CD4-positive, CD25-positive, alpha-beta regulatory T cell (primary cell): ENCODE results near the gene RAD50. TPM values are rescaled to one million over a fixed set of nuclear protein-coding genes. Genes with fewer than 3 reads are reported as not detected.
"Not testable (repeated sequence)": the region's sequence is repeated elsewhere in the genome, so short reads cannot be mapped to it uniquely, and the experiment has no call there.

ENCODE experiments used
- ATAC-seq, 2 donors: fragments of 150-1000 bp; cut with Tn5 transposase; one replicate each; pipeline ENCODE4 v1.10.0; 2021; ENCODE audit warnings: low read depth in 2 of 2, moderate number of reproducible peaks in 2 of 2, moderate library complexity in 1 of 2
- DNase-seq, 3 donors: peaks; one replicate each; pipeline versions ENCODE4 v3.0.0 to v3.0.0-alpha.2; 2012 to 2022; ENCODE audit warnings: mixed read lengths in 1 of 3
- H3K27ac ChIP-seq: one replicate; pipeline ENCODE4 v1.7.0; 2013; ENCODE audit warnings: mild to moderate bottlenecking, low read length; ENCODE audit not compliant: insufficient read depth, poor library complexity, severe bottlenecking
- H3K27me3 ChIP-seq: one replicate; pipeline ENCODE4 v1.7.0; 2013; ENCODE audit warnings: low read length; ENCODE audit not compliant: control insufficient read depth, insufficient read depth
- H3K36me3 ChIP-seq: one replicate; pipeline ENCODE4 v1.7.0; 2013; ENCODE audit warnings: mild to moderate bottlenecking, low read length, moderate library complexity; ENCODE audit not compliant: control insufficient read depth, insufficient read depth
- H3K4me1 ChIP-seq: 2 replicates; pipeline ENCODE4 v1.7.0; 2013; ENCODE audit warnings: mild to moderate bottlenecking, low read length; ENCODE audit not compliant: insufficient read depth, control insufficient read depth, poor library complexity, severe bottlenecking
- H3K4me3 ChIP-seq: one replicate; pipeline ENCODE4 v1.7.0; 2013; ENCODE audit warnings: low read depth, mild to moderate bottlenecking, low read length, moderate library complexity
- H3K9me3 ChIP-seq, 2 experiments: 1 replicate in 1 of 2; 2 replicates in 1 of 2; pipeline ENCODE4 v1.7.0; 2013; ENCODE audit warnings: low read length in 2 of 2, mild to moderate bottlenecking in 1 of 2, moderate library complexity in 1 of 2; ENCODE audit not compliant: control insufficient read depth in 2 of 2
- H3K27ac Mint-ChIP-seq, 3 donors: one replicate each; pipeline ENCODE4 v1.8.0; 2020 to 2022; ENCODE audit warnings: mild to moderate bottlenecking in 3 of 3, mixed read lengths in 3 of 3, moderate library complexity in 2 of 3
- H3K27me3 Mint-ChIP-seq: one replicate; pipeline ENCODE4 v1.8.0; 2022; ENCODE audit warnings: mild to moderate bottlenecking, mixed read lengths
- H3K36me3 Mint-ChIP-seq: one replicate; pipeline ENCODE4 v1.8.0; 2020; ENCODE audit warnings: mixed read lengths
- H3K4me1 Mint-ChIP-seq, 4 donors: one replicate each; pipeline ENCODE4 v1.8.0; 2020 to 2022; ENCODE audit warnings: mixed read lengths in 4 of 4, mild to moderate bottlenecking in 1 of 4
- H3K4me3 Mint-ChIP-seq, 4 donors: one replicate each; pipeline ENCODE4 v1.8.0; 2020 to 2022; ENCODE audit warnings: mild to moderate bottlenecking in 4 of 4, mixed read lengths in 4 of 4, moderate library complexity in 3 of 4
- H3K9me3 Mint-ChIP-seq, 7 donors: one replicate each; pipeline ENCODE4 v1.8.0; 2020 to 2022; ENCODE audit warnings: mixed read lengths in 7 of 7, mild to moderate bottlenecking in 3 of 7, moderate library complexity in 2 of 7
- polyA plus RNA-seq, 4 donors: library from polyadenylated mRNA; unstranded; fragments of 300-500 nt; fragmentation: Illumina TruSeq; gene quantifications; one replicate each; pipeline ENCODE4 v1.2.3, GENCODE V29; 2021
- total RNA-seq: library from RNA; stranded (reverse); gene quantifications from one replicate; pipeline ENCODE4 v1.2.3, GENCODE V29; 2022

RAD50 gene
- total and polyA plus RNA-seq, 5 donors from 2014 or later, result 10.8 to 17.8 (median 13.0) TPM

DNA sequence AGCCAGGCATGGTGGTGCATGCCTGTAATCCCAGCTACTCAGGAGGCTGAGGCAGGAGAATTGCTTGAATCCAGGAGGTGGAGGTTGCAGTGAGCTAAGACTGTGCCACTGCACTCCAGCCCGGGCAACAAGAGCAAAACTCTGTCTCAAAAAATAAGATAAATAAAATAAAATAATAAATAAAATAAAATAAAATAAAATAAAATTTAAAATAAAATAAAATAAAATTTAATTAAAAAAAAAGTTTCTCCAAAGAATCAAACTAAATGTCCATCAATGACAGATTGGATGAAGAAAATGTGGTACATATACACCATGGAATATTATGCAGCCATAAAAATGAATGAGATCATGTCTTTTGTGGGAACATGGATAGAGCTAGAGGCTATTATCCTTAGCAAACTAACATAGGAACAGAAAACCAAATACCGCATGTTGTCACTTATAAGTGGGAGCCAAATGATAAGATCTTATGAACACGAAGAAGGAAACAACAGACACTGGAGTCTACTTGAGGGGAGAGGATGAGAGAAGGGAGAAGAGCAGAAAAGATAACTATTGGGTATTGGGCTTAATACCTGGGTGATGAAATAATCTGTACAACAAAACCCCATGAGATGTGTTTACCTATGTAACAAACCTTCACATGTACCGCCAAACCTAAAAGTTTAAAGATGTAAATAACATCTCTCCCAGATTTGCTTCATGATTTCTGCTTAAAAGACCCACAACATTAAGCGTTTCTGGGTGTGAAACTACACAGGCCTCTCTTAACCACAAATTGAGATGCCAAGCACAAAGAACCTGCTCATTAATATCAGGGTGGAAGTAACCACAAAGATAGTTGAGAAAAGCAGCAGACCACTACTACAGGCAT lies 135.2 kb downstream of the RAD50 start:
- Histone ChIP-seq H3K36me3 (peaks cover 14% of the 10 kb centered on the region), H3K4me1 (peaks cover 17% of the 10 kb centered on the region)
- not testable (repeated sequence) for H3K9me3 ChIP-seq, H3K4me3 Mint-ChIP-seq, H3K9me3 Mint-ChIP-seq, H3K4me3 ChIP-seq, H3K27me3 Mint-ChIP-seq, H3K27ac ChIP-seq, H3K27me3 ChIP-seq, ATAC-seq
- DNase-seq, result peak in 1 of 3 donors; percentile 26
- Mint-ChIP-seq H3K36me3 (peaks cover 27% of the 10 kb centered on the region), H3K4me1 (peaks cover 15 to 19% (median 16%) of the 10 kb centered on the region in 4 donors), H3K27ac (peak overlapping the region in 1 of 3 donors; percentile 69)

DNA sequence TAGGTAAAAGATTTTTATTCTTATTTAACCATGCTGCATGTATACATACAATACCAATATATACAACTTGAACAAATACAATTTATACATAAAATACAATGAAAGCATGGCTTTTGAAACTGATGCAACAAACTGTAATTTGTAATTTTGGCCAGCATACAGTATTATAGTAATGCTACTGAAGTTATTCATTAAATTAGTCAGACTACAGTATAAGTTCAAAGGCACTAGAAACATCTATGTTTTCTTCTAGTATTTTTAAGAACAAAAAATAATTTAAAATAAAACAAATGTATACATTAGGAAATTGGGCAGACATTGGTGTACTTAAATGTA lies 135.8 kb downstream of the RAD50 start:
- Histone ChIP-seq H3K36me3 (peaks cover 16% of the 10 kb centered on the region), H3K27ac (no peak overlapping the region), H3K4me1 (peaks cover 17% of the 10 kb centered on the region), H3K4me3 (no peak overlapping the region), H3K27me3 (no peaks in the 10 kb centered on the region), H3K9me3 (no peaks in the 10 kb centered on the region)
- no peak overlapping the region for H3K27ac Mint-ChIP-seq
- H3K4me1 Mint-ChIP-seq, result peaks cover 15 to 19% (median 16%) of the 10 kb centered on the region in 4 donors
- DNase-seq (no peak), ATAC-seq (no peak)
- no peaks in the 10 kb centered on the region for H3K27me3 Mint-ChIP-seq
- H3K36me3 Mint-ChIP-seq, result peaks cover 29% of the 10 kb centered on the region
- peaks cover 0 to 2% (median 0%) of the 10 kb centered on the region in 7 donors for H3K9me3 Mint-ChIP-seq
- no peak overlapping the region for H3K4me3 Mint-ChIP-seq

Other genes with a start within 250 kb of the RAD50 start
- 2.5 TPM for gene SLC22A5, start 187.3 kb upstream of the RAD50 start, total RNA-seq
- 1 to 10 TPM in 3 of 4 donors, under 1 TPM in 1; 0.54 to 3.2 (median 1.7) TPM for gene SLC22A5, start 187.3 kb upstream of the RAD50 start, polyA plus RNA-seq
- 924 TPM for gene IRF1, start 66.2 kb upstream of the RAD50 start, total RNA-seq
- 100 to 1,000 TPM; 160 to 202 (median 190) TPM for gene IRF1, start 66.2 kb upstream of the RAD50 start, polyA plus RNA-seq
- gene IL5, start 13.5 kb upstream of the RAD50 start, total RNA-seq, result not detected
- not detected for gene IL5, start 13.5 kb upstream of the RAD50 start, polyA plus RNA-seq
- gene IL13, start 101.2 kb downstream of the RAD50 start, total RNA-seq, result 0.84 TPM
- gene IL13, start 101.2 kb downstream of the RAD50 start, polyA plus RNA-seq, result not detected
- gene IL4, start 117.0 kb downstream of the RAD50 start, total RNA-seq, result 2.1 TPM
- 1 to 10 TPM in 1 of 4 donors, not detected in 3; 1.6 TPM for gene IL4, start 117.0 kb downstream of the RAD50 start, polyA plus RNA-seq
- 12.5 TPM for gene KIF3A, start 180.6 kb downstream of the RAD50 start, total RNA-seq
- 10 to 100 TPM in 3 of 4 donors, 1 to 10 TPM in 1; 9.9 to 13.2 (median 11.6) TPM for gene KIF3A, start 180.6 kb downstream of the RAD50 start, polyA plus RNA-seq
- 9.2 TPM for gene CCNI2, start 190.4 kb downstream of the RAD50 start, total RNA-seq
- 1 to 10 TPM; 2.1 to 2.8 (median 2.6) TPM for gene CCNI2, start 190.4 kb downstream of the RAD50 start, polyA plus RNA-seq
- gene SEPTIN8, start 220.3 kb downstream of the RAD50 start, total RNA-seq, result 12.4 TPM
- 1 to 10 TPM in 2 of 4 donors, under 1 TPM in 2; 0.46 to 1.5 (median 0.99) TPM for gene SEPTIN8, start 220.3 kb downstream of the RAD50 start, polyA plus RNA-seq